HK-2 (cell line): ENCODE measurements around the gene FBXL7.

Source experiments
- DNase-seq: peaks from one replicate; pipeline ENCODE4 v3.0.0-alpha.2; 2018; ENCODE audit not compliant: unreplicated experiment

Gene FBXL7

GRCh38 chr5:15772131-15772530, 272.2 kb downstream of the FBXL7 start:
- DNase-seq: no peak

DNA sequence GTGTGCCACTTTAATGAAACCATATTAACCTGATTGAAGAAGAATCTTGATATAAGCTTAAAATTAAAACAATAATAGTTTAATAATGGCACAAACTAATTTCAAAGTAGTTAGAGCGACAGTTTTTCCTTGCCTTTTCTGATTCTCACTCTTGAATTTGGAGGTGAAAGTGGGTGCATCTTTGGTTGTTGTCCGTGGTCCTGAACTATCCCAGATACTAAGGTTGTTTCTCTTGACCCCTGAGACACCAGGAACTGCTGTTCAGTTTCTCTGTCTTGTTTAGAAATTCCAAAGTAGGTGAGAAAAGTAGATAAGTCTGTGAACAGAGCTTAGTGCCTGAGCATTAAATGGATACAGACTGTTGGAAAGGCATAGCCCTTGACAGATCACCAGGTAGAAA, 274.7 kb downstream of the FBXL7 start:
- DNase-seq: no peak

DNA sequence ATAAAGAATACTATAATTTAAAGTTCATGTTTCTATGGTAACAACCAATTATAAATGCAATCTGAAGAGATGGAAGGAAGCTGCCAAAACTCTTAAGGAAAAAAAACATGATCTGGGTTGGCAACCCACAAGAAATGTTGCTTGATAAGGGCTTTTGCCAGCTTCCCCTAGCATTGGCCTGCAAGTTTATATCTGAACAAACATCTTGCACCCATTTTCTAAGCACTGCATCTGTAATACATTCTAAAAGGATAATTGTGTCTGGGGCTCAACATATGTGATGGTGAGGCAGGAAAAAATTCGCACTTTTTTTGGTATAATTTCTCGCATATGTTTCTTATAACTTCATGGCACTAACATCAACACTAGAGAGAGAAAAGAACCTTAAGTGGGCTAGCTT, 276.4 kb downstream of the FBXL7 start:
- no peak for DNase-seq

- no peak for DNase-seq
Observed at GRCh38 chr5:15783734-15784133, 283.8 kb downstream of the FBXL7 start.

DNA sequence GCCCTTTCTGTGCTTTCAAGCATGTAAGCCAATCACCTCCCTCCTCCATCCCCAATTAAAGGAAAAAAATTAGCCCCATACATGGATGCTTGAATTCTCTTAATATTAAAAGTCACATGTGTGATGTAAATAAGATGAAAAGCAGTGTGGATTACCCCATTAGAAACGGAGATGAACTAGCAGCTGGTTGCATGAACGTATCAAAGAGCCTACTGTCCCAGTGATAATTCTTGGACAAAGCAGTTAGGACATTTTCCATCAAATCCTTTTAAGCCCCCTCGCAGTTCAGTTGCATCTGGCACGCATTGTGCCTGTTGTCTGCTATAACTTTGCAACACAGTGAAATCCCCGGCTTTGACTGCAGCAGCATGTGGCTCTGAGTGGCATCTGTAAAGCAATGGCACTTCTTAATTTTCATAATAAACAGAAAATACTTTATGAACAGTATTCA, 285.6 kb downstream of the FBXL7 start:
- DNase-seq: no peak

GRCh38 chr5:15786326-15786725, 286.3 kb downstream of the FBXL7 start:
- DNase-seq: no peak

GRCh38 chr5:15786884-15787283, 286.9 kb downstream of the FBXL7 start:
- no peak for DNase-seq

- no peak for DNase-seq
Observed at GRCh38 chr5:15787681-15788080, 287.7 kb downstream of the FBXL7 start.

DNA sequence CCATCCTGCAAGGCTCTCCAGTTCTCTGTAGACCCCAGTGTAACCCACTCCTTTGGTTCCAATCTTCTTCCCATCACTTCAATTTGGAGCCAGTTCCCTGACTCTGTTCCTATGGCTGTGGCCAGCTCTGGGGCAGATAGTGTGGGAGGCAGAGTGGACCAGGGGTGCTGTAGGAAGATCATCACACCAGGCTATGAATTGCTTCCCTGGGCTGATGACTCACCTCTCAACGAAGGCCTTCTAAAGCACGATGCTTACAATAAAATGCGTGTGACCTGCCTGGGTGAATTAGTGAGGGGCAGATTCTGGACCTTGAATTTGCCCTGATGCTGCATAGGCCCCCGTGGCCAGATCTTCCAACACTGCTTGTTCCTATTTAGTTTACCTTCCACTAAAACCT, 289.7 kb downstream of the FBXL7 start:
- DNase-seq: no peak

DNA sequence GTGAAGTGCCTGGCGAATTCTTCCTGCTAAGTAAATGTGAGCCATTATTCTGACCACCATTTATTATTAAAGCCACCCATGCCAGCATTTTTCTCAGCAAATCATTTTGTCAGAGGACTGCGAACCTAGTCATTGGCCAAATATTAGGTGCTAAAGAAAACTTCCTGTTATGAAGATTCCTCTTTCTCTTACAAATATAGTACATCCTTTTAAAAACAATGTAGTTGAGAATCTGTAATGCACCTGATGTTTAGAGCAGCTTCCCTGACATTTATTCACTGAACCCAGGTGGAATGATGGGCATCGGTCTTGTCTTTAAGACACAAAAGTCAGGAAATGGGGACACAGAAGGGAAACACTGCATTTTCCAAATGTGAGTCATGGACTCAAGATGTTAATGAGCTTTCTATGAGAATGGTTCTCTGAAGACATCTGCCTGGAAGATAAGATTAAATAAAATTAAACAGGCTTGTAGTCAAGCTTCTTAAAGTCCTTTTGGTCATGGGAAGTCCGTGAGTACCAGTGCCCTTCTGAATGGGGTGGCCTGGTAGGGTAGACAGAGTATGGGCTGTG, 290.6 kb downstream of the FBXL7 start:
- DNase-seq: no peak

GRCh38 chr5:15791274-15791673, 291.3 kb downstream of the FBXL7 start:
- no peak for DNase-seq

DNA sequence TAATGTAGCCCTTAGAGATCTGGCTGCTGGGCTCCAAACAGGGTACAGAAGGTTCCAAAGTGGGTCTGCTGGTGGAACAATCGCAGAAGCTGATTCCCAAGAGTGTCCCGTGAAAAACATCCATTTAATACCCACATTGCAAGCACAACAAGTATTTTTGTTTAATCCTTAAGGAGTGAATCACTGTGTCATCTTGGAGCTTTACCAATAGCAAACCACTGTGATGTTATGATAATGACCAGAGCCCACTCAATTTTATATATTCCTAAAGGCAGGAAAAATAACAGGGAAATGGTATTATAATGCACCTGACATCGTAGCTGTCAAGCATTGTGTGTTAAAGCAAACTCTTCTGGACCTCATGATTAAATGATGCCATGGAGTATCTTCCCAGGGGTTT, 291.9 kb downstream of the FBXL7 start:
- DNase-seq: no peak

DNA sequence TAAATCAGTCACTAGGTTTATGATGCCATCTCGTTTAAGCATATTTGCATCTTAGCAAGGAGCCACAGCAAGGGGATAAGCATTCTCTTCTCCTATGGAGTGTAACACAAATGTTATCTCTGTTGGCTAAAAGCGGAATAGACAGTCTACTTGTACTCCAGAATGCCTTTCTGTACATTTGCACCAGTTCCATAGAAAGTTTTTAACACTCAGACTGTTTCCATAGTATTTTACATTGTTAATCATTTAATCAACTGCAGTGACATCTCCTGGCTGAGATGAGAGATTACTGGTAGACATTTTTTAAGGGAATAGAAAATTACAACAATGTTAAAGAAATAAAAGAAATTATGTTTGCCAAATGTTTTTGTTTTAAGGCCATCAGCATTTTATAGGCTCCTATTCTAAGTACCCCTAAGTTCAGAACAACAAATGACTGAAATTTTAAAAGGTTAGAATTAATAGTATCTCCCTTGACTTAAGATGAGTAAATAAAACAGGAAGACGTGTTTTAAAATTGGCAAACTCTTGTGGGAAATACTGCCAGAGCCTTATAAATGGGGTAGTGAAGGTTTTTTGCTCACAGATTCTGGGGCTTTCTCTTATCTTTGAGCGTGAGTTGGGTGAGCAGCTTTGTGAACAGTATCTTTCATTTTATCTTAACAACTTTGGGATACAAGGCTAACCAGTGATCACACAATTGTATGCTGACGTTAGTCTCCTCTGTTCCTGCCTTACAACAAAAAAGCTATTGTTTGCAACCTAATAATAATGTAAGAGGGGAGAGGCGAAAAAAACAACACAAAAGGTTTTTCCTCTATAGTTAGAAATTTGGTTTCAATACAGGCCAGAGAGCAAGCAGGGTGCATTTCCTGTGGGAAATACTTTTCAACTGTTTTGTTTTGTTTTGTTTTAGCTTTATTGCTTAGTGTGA, 294.3 kb downstream of the FBXL7 start:
- no peak for DNase-seq

- no peak for DNase-seq
Observed at GRCh38 chr5:15796096-15796495, 296.1 kb downstream of the FBXL7 start.

DNA sequence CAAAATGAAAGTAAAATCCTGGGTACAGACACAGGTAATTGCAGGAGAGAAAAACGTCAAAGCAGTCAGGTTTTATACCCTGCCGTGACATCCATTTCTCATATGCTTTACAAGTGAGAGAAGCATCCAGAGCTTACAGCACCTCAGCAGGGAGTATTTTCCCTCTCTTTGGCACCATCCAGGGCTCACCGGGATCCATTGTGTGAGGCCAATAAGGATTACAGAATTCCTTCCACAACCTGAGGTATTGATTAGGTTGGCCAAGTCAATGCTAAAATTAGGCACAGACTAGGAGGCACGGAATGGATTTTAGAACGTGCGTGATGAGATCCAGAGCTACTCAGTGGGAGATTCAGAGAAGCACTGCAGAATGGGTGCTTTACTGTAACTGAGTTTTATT, 296.6 kb downstream of the FBXL7 start:
- no peak for DNase-seq

GRCh38 chr5:15797116-15797515, 297.1 kb downstream of the FBXL7 start:
- no peak for DNase-seq

- DNase-seq: no peak
Observed at GRCh38 chr5:15798006-15798405, 298.0 kb downstream of the FBXL7 start.

GRCh38 chr5:15799014-15799413, 299.0 kb downstream of the FBXL7 start:
- no peak for DNase-seq

DNA sequence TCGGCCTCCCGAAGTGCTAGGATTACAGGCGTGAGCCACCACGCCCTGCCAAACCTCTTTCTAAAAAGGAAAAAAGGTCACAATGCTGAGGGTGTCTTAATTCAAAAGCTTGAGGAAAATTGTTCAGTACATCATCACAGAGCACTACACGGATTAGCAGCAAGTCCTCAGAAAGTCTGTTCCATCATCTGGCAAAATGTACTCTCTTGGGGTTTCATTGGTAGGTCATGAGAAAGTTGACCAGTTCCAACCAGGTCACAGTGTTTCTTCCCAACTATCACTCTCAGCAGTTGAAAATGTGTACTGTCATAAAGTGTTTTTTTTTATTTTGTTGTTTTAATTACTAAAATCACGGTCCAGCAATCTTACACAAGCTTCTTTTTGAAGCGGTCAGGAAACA, 299.6 kb downstream of the FBXL7 start:
- no peak for DNase-seq

GRCh38 chr5:15803280-15803679, 303.3 kb downstream of the FBXL7 start:
- no peak for DNase-seq

DNA sequence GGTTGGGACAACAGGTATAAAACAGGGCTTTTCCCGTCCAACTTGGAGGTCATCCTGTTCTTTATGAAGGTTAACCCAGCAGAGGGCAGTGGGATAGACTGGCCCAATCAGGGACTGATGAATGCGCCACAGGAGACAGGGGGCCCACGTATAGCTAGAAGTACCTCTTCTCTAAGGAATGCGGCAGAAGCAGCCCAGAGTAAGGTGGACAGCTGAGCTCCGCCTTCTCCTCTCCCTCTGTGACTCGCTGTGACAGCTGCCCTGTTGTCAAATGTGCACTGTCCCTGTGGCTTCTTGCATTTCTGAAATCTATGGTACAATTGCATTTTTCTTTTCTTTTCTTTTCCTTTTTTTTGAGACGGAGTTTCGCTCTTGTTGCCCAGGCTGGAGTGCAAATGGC, 306.6 kb downstream of the FBXL7 start:
- no peak for DNase-seq

DNA sequence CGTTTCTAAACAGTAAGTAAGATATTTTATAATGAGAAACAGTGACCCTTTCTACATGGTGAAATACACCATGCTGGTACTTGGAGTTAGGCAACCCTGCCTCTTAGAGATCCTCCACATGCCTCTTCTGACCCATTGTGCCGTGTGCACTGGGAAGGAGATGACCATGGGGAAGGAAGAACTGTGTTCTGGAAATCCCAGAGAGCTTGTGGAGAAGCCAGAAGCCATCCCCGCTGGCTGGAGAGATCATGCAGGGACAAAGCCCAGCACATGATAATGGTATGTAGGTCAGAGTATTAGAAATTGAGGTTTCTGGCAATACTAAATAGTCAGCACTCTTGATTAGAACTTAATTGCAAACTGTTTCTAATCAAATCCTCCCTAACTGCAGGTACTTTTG, 307.3 kb downstream of the FBXL7 start:
- no peak for DNase-seq

DNA sequence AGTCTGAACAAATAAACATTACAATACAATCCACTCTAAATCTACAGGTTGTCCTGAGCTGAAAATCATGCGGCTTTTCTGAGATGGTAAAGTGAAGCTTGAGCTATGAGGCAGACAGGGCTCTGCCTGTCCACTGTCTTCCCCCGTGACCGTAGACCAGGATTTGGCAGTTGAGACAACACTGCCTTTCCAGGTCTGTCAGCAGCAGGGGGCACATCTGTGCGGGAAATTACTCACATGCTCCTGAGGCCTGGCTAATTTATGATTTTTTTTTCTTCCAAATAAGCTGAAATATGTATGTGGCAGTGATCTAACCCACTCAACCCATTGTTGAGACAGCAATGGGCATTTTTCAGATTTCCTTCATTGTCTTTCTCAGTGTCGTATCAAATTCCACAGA, 307.9 kb downstream of the FBXL7 start:
- no peak for DNase-seq
